Right lobe of liver (tissue), 6 donors: ENCODE results near the gene COL5A1. TPM values are rescaled to one million over a fixed set of nuclear protein-coding genes. Genes with fewer than 3 reads are reported as not detected.

Experiments used
- ATAC-seq, 4 donors: fragments of 200-7000 bp; cut with Tn5 transposase; one replicate each; pipeline ENCODE4 v1.9.1; 2020; ENCODE audit warnings: mild to moderate bottlenecking in 4 of 4, moderate library complexity in 4 of 4
- DNase-seq, 3 donors: peaks; one replicate each; pipeline ENCODE4 v3.0.0-alpha.2; 2020
- H3K27ac ChIP-seq, 3 donors: fragments of 200-600 bp; one replicate each; pipeline ENCODE4 v1.8.0; 2022
- H3K27me3 ChIP-seq, 2 donors: fragments of 200-600 bp; one replicate each; pipeline ENCODE4 v1.8.0; 2022
- H3K36me3 ChIP-seq, 4 donors: fragments of 200-600 bp; sonication (generic) in 1 of 4; one replicate each; pipeline versions ENCODE4 v1.5.1 to v1.8.0; 2017 to 2022; ENCODE audit warnings: control low read depth in 1 of 4
- H3K4me1 ChIP-seq, 4 donors: fragments of 200-600 bp; sonication (generic) in 1 of 4; one replicate each; pipeline versions ENCODE4 v1.5.1 to v1.8.0; 2017 to 2022; ENCODE audit warnings: control low read depth in 1 of 4
- H3K4me3 ChIP-seq, 3 donors: fragments of 200-600 bp; one replicate each; pipeline ENCODE4 v1.8.0; 2022
- H3K9me3 ChIP-seq, 4 donors: fragments of 200-600 bp; sonication (generic) in 1 of 4; one replicate each; pipeline versions ENCODE4 v1.5.1 to v1.8.0; 2017 to 2022; ENCODE audit warnings: control low read depth in 1 of 4
- CTCF ChIP-seq, 4 donors: fragments of 200-600 bp in 3 of 4; fragments of 450-650 bp in 1 of 4; IDR thresholded peaks; one replicate each; pipeline versions ENCODE4 v1.5.1 to v1.8.0; 2016 to 2022; ENCODE audit warnings: antibody characterized with exemption in 4 of 4, mild to moderate bottlenecking in 2 of 4
- POLR2A ChIP-seq: fragments of 450-650 bp; IDR thresholded peaks from one replicate; pipeline ENCODE4 v1.6.1; 2017; ENCODE audit warnings: antibody characterized with exemption, mild to moderate bottlenecking
- WGBS: methylation state at CpG from one replicate; pipeline ENCODE4 v1.1.6; 2018; ENCODE audit warnings: low coverage, low lambda C conversion rate; ENCODE audit not compliant: insufficient coverage; ENCODE audit errors: missing lambda C conversion rate; 5-methylcytosine and 5-hydroxymethylcytosine counted together
- intact Hi-C, 2 donors: fragments of 100-400 bp; cut with DNase I; formaldehyde crosslinking; loops; one replicate each; pipeline versions ENCODE4 v1.11.2 to v1.14.1; 2022
- total RNA-seq, 6 experiments: library from RNA; depleted of rRNA in 2 of 6; stranded (reverse); fragments of >200 nt in 2 of 6; fragmentation: NEBNext Ultra II Directional in 3 of 6; extraction: Animal tissue kit (Norgen Biotek cat#: 25700) in 3 of 6; gene quantifications; one replicate each; pipeline versions ENCODE4 v1.1.0 to v1.2.4, GENCODE V29; 2016 to 2023
- donor health status: DM: no; HTN: yes; CAD: no.
- donor health status: DM: no; HTN: no; CAD: no.
- donor health status: DM: no; HTN: no; CAD: no.
- donor health status: DM: no; HTN: yes; CAD: no.
- donor health status: DM: no; HTN: yes; CAD: no.

The COL5A1 gene
- total RNA-seq, 6 experiments from 2014 or later = 1.5 to 17.0 (median 7.7) TPM

- Histone ChIP-seq H3K36me3 (no peaks in the 10 kb centered on the region), H3K4me1 (no peaks in the 10 kb centered on the region), H3K9me3 (no peaks in the 10 kb centered on the region), H3K27me3 (no peaks in the 10 kb centered on the region), H3K27ac (no peak overlapping the region), H3K4me3 (no peak overlapping the region)
- DNase-seq = peak in 1 of 3 donors; percentile 36
- no peak for TF ChIP-seq CTCF (IDR thresholded peaks at IDR 0.05)
- no peak for TF ChIP-seq POLR2A
- intact Hi-C loops = loop anchor here (5.0 to 10.0 kb wide), 2 partner anchors 40 to 723 kb away; no protein-coding TSS in a partner anchor
- ATAC-seq = no peak
- 52% methylated on average over 12 of the region's 23 CpGs for WGBS
Measured at GRCh38 chr9:134691695-134692572, 50.3 kb downstream of the COL5A1 start.

DNA sequence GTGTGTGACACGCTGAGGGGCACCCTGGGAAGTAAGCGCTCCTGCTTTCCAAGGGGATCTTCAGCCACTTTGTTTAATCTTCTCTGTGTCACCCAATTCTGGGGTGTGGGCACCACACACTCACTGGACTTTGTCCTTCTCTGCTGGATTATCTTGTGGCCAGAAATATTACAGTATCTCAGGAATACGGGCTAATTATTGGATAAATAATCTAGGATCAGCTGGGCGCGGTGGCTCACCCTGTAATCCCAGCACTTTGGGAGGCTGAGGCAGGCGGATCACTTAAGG is 50.9 kb downstream of the COL5A1 start:
- no peak for TF ChIP-seq POLR2A
- TF ChIP-seq CTCF (IDR thresholded peaks at IDR 0.05) = no peak
- Histone ChIP-seq H3K36me3 (no peaks in the 10 kb centered on the region), H3K9me3 (no peaks in the 10 kb centered on the region), H3K4me3 (no peak overlapping the region), H3K27me3 (no peaks in the 10 kb centered on the region), H3K4me1 (no peaks in the 10 kb centered on the region), H3K27ac (no peak overlapping the region)
- WGBS = 73% methylated on average over 6 of the region's 6 CpGs
- DNase-seq (peak in 1 of 3 donors; percentile 11), ATAC-seq (no peak)
- intact Hi-C loops = loop anchor here (5.0 to 10.0 kb wide), 2 partner anchors 40 to 722 kb away; no protein-coding TSS in a partner anchor

- Histone ChIP-seq H3K4me3 (no peak overlapping the region), H3K27me3 (no peaks in the 10 kb centered on the region), H3K9me3 (no peaks in the 10 kb centered on the region), H3K4me1 (no peaks in the 10 kb centered on the region), H3K27ac (no peak overlapping the region), H3K36me3 (no peaks in the 10 kb centered on the region)
- intact Hi-C loops = loop anchor here (5.0 to 10.0 kb wide), 2 partner anchors 39 to 722 kb away; no protein-coding TSS in a partner anchor
- TF ChIP-seq CTCF (IDR thresholded peaks at IDR 0.05) = no peak
- no peak for TF ChIP-seq POLR2A
- DNase-seq (peak in 1 of 3 donors; percentile 3), ATAC-seq (no peak)
- 32% methylated on average over 4 of the region's 9 CpGs for WGBS
Measured at GRCh38 chr9:134693011-134693410, 51.4 kb downstream of the COL5A1 start.

DNA sequence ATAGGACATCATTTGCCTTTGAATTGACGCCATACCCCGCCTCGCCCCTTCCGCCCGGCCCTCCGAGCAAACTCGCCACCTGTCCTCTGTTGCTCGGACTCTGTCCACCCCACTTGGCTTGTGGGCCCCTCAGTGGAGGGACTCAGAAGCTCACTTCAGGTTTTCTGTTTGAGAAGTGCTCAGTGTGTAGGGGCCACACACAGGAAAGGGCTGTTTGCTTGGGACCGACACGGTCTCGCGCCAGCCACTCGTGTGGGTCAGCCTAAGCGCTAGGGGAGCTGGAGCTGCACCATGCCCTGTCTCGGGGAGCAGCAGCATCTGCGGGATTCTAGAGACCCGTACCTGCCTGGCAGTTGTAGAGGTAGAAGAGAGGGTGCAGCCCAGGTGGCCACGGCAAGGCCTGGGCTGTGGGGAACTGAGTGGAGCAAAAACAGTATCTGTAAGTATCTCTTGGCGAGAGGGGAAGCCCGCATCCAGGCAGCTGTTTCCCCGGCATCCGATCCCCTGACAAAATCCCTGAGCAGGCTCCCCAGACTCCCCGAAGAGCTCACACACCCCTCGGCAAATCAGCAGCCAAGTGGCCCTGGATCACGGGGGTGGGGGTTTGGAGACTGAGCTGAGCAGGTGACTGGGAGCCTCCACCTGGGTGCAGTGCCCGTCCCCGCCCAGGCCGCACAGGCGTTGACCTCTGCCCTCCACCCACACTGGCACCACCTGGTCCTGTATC is 52.2 kb downstream of the COL5A1 start:
- H3K27ac ChIP-seq = no peak overlapping the region
- H3K4me3 ChIP-seq = no peak overlapping the region
- intact Hi-C loops = loop anchor here (5.0 to 10.0 kb wide), 2 partner anchors 38 to 721 kb away; no protein-coding TSS in a partner anchor
- H3K36me3 ChIP-seq = no peaks in the 10 kb centered on the region
- no peaks in the 10 kb centered on the region for H3K4me1 ChIP-seq
- 73% methylated on average over 5 of the region's 29 CpGs for WGBS
- DNase-seq = peak in 1 of 3 donors; percentile 46
- TF ChIP-seq CTCF (IDR thresholded peaks at IDR 0.05) (no peak), POLR2A (no peak)
- no peaks in the 10 kb centered on the region for H3K9me3 ChIP-seq
- no peak for ATAC-seq
- H3K27me3 ChIP-seq = no peaks in the 10 kb centered on the region
